Mesendoderm (in vitro differentiated cells): ENCODE data around the gene ATF7IP2.
A peak's percentile ranks its signal among the peaks of the same experiment; 100 is the strongest.
"Not testable (repeated sequence)": the region's sequence is repeated elsewhere in the genome, so short reads cannot be mapped to it uniquely, and the experiment has no call there.

Experiments
- DNase-seq: peaks from one replicate; pipeline ENCODE4 v3.0.0; 2013
- H2AK5ac ChIP-seq: 2 replicates; pipeline ENCODE4 v1.6.1; 2013; ENCODE audit warnings: low read length, inconsistent platforms
- H2BK120ac ChIP-seq: 2 replicates; pipeline ENCODE4 v1.6.1; 2013; ENCODE audit warnings: low read depth, mild to moderate bottlenecking, low read length, moderate library complexity, mixed read lengths
- H2BK15ac ChIP-seq: replicated peaks from 2 replicates; pipeline ENCODE4 v1.6.1; 2013; ENCODE audit warnings: low read depth, mild to moderate bottlenecking, moderate library complexity
- H2BK5ac ChIP-seq: 2 replicates; pipeline ENCODE4 v1.6.1; 2013; ENCODE audit warnings: low read length, inconsistent platforms
- H3K18ac ChIP-seq: 2 replicates; pipeline ENCODE4 v1.6.1; 2013; ENCODE audit warnings: mild to moderate bottlenecking, low read length, mixed read lengths
- H3K23ac ChIP-seq: one replicate; pipeline ENCODE4 v1.6.1; 2013; ENCODE audit warnings: low read length
- H3K27ac ChIP-seq: 2 replicates; pipeline ENCODE4 v1.5.1; 2013; ENCODE audit warnings: low read depth, mild to moderate bottlenecking, inconsistent platforms, low read length, moderate library complexity
- H3K27me3 ChIP-seq: 2 replicates; pipeline ENCODE4 v1.6.1; 2013; ENCODE audit warnings: low read length, control low read depth, mild to moderate bottlenecking, inconsistent platforms; ENCODE audit not compliant: insufficient read depth, poor library complexity
- H3K36me3 ChIP-seq: 2 replicates; pipeline ENCODE4 v1.6.1; 2013; ENCODE audit warnings: low read length, inconsistent platforms; ENCODE audit not compliant: control insufficient read depth, insufficient read depth
- H3K4ac ChIP-seq: one replicate; pipeline ENCODE4 v1.6.1; 2013; ENCODE audit warnings: low read depth, mild to moderate bottlenecking, low read length, moderate library complexity
- H3K4me1 ChIP-seq: 2 replicates; pipeline ENCODE4 v1.6.1; 2013; ENCODE audit warnings: low read depth, low read length, inconsistent platforms; ENCODE audit not compliant: control insufficient read depth
- H3K4me2 ChIP-seq: 2 replicates; pipeline ENCODE4 v1.6.1; 2013; ENCODE audit warnings: low read length
- H3K4me3 ChIP-seq: 2 replicates; pipeline ENCODE4 v1.5.1; 2013; ENCODE audit warnings: mild to moderate bottlenecking, low read length
- H3K56ac ChIP-seq: one replicate; pipeline ENCODE4 v1.6.1; 2013; ENCODE audit warnings: low read length
- H3K79me1 ChIP-seq: 2 replicates; pipeline ENCODE4 v1.6.1; 2013; ENCODE audit warnings: low read length, inconsistent platforms
- H3K79me2 ChIP-seq: 2 replicates; pipeline ENCODE4 v1.6.1; 2013; ENCODE audit warnings: mild to moderate bottlenecking, low read length; ENCODE audit not compliant: control insufficient read depth, insufficient read depth
- H3K9ac ChIP-seq: 2 replicates; pipeline ENCODE4 v1.6.1; 2013; ENCODE audit warnings: low read length, inconsistent platforms
- H4K5ac ChIP-seq: one replicate; pipeline ENCODE4 v1.6.1; 2013; ENCODE audit warnings: low read length
- H4K8ac ChIP-seq: one replicate; pipeline ENCODE4 v1.6.1; 2013; ENCODE audit warnings: low read depth, mild to moderate bottlenecking, control low read depth, low read length, moderate library complexity
- WGBS: extraction: QIAGEN DNeasy Blood & Tissue Kit; methylation state at CpG from one replicate; pipeline ENCODE4 v1.1.7; 2013; ENCODE audit warnings: low lambda C conversion rate, missing lambda C conversion rate; ENCODE audit not compliant: insufficient coverage; ENCODE audit errors: extremely low coverage; 5-methylcytosine and 5-hydroxymethylcytosine counted together

Gene ATF7IP2

DNA sequence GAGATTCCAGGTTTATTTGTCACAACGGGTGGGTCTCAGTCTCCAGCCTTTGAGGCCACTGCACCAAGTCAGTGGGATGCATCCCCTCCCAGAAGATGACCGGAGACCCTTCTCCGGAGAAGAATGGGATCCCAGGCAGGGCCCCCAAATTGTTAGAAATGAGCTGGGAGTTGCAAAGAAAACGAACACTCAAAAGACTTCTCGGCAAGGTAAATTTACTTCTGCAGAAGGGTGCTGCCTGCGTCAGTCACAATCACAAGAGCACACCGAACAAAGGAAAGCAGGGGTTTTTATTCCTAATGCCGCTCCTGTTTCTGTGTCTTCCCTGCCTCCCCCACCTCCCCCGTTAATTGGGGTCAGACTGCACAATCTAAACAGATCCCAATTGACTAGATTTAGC, 61.4 kb downstream of the ATF7IP2 start:
- Histone ChIP-seq H3K79me1 (no peaks in the 10 kb centered on the region), H3K9ac (no peak overlapping the region), H3K23ac (no peak overlapping the region), H3K79me2 (no peaks in the 10 kb centered on the region), H3K4me2 (no peak overlapping the region), H3K27ac (no peak overlapping the region), H3K36me3 (peaks cover 8% of the 10 kb centered on the region), H2BK5ac (no peak overlapping the region), H3K56ac (no peak overlapping the region), H3K4ac (no peak overlapping the region), H2AK5ac (no peak overlapping the region), H2BK120ac (no peak overlapping the region), H3K4me1 (no peaks in the 10 kb centered on the region), H4K8ac (no peak overlapping the region), H3K4me3 (no peak overlapping the region), H3K27me3 (no peaks in the 10 kb centered on the region), H4K5ac (no peak overlapping the region), H2BK15ac (no peak overlapping the region), H3K18ac (no peak overlapping the region)
- peak; percentile 6 for DNase-seq
- no CpG with 5 or more reads among the region's 9 CpGs for WGBS

DNA sequence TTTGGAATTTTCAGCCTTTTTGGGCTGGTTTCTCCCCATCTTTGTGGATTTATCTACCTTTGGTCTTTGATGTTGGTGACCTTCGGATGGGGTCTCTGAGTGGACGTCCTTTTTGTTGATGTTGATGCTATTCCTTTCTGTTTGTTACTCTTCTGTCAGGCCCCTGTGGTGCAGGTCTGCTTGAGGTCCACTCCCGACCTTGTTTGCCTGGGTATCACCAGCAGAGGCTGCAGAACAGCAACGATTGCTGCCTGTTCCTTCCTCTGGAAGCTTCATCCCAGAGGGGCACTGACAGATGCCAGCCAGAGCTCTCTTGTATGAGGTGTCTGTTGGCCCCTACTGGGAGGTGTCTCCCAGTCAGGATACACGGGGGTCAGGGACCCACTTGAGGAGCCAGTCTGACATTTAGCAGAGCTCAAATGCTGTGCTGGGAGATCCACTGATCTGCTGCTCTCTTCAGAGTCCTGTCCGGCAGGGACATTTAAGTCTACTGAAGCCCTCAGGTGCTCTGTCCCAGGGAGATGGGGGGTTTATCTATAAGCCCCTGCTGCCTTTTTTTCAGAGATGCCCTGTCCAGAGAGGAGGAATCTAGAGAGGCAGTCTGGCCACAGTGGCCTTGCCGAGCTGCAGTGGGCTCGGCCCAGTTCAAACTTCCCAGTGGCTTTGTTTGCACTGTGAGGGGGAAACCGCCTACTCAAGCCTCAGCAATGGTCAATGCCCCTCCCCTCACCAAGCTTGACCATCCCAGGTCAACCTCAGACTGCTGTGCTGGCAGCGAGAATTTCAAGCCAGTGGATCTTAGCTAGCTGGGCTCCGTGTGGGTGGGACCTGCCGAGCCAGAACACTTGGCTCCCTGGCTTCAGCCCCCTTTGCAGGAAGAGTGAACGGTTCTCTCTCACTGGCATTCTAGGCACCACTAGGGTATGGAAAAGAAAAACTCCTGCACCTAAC, 66.6 kb downstream of the ATF7IP2 start:
- not testable (repeated sequence) for H2BK120ac ChIP-seq, H3K27me3 ChIP-seq, H3K4me1 ChIP-seq, H3K36me3 ChIP-seq, H3K9ac ChIP-seq, DNase-seq, H2BK15ac ChIP-seq, H4K8ac ChIP-seq, H2AK5ac ChIP-seq, H3K79me1 ChIP-seq, H3K27ac ChIP-seq, H3K56ac ChIP-seq, H2BK5ac ChIP-seq, H3K4me3 ChIP-seq, H3K23ac ChIP-seq, H4K5ac ChIP-seq, H3K18ac ChIP-seq, H3K4me2 ChIP-seq, H3K79me2 ChIP-seq, H3K4ac ChIP-seq
- WGBS, result no CpG with 5 or more reads among the region's 13 CpGs

DNA sequence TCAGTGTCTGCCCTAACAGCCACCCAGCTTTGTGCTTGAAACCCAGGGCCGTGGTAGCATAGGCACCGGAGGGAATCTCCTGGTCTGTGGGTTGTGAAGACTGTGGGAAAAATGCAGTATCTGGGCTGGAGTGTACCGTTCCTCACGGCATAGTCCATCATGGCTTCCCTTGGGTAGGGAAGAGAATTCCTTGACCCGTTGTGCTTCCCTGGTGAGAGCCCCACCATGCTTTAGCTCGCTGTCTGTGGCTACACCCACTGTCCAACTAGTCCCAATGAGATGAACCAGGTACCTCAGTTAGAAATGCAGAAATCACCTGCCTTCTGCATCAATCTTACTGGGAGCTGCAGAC, 67.3 kb downstream of the ATF7IP2 start:
- Histone ChIP-seq H3K18ac (no peak overlapping the region), H2BK15ac (no peak overlapping the region), H2BK120ac (no peak overlapping the region), H3K56ac (no peak overlapping the region), H3K79me2 (no peaks in the 10 kb centered on the region), H3K4me2 (no peak overlapping the region), H2BK5ac (no peak overlapping the region), H3K36me3 (no peaks in the 10 kb centered on the region), H3K79me1 (no peaks in the 10 kb centered on the region), H3K27me3 (no peaks in the 10 kb centered on the region), H4K5ac (no peak overlapping the region), H4K8ac (no peak overlapping the region), H3K23ac (no peak overlapping the region), H3K27ac (no peak overlapping the region), H3K4me1 (no peaks in the 10 kb centered on the region), H3K9ac (no peak overlapping the region), H3K4ac (no peak overlapping the region), H3K4me3 (no peak overlapping the region), H2AK5ac (no peak overlapping the region)
- no peak for DNase-seq
- WGBS, result no CpG with 5 or more reads among the region's 6 CpGs

DNA sequence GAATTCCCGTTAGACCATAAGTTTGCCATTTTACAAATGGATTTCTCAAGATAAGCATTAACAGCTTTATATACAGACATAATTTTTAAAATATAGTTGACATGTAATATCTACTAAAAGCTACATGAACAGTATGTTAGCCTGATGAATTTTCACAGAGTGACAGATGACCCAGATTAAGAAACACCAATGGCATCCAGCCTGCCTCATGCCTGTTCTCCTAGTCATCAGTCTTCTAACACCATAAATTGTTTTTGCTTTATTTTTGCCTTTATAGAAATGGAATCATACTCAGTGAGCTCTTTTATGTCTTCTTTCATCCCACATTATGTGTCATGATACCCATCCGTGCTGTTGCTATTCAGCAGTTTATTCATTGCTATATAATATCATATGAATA, 80.0 kb downstream of the ATF7IP2 start:
- no peak overlapping the region for H4K5ac ChIP-seq
- H3K9ac ChIP-seq, result no peak overlapping the region
- H2BK5ac ChIP-seq, result no peak overlapping the region
- H3K79me1 ChIP-seq, result no peaks in the 10 kb centered on the region
- H3K27ac ChIP-seq, result no peak overlapping the region
- no CpG with 5 or more reads among the region's 2 CpGs for WGBS
- H3K4ac ChIP-seq, result no peak overlapping the region
- no peaks in the 10 kb centered on the region for H3K4me1 ChIP-seq
- no peak overlapping the region for H2BK15ac ChIP-seq
- no peak overlapping the region for H2BK120ac ChIP-seq
- no peak overlapping the region for H3K18ac ChIP-seq
- H3K79me2 ChIP-seq, result no peaks in the 10 kb centered on the region
- no peak overlapping the region for H3K56ac ChIP-seq
- no peak overlapping the region for H3K4me3 ChIP-seq
- H3K23ac ChIP-seq, result no peak overlapping the region
- H2AK5ac ChIP-seq, result no peak overlapping the region
- DNase-seq, result no peak
- no peak overlapping the region for H3K4me2 ChIP-seq
- no peak overlapping the region for H4K8ac ChIP-seq
- no peaks in the 10 kb centered on the region for H3K36me3 ChIP-seq
- no peaks in the 10 kb centered on the region for H3K27me3 ChIP-seq

DNA sequence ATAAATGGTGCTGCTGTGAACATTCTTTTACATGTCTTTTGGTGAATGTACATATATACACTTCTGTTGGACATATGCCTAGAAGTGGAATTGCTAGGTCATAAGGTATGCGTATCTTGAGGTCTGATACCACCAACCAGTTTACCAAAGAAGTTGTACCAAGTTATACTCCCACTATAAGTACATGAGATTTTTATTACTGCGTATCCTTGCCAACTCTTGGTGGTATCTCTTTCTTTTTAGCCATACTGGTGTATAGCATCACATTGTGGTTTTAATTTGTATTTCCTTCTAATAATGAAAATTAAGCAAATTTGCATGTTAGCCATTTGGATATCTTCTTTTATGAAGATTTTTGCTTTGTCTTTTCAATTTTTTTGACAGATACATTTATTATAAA, 80.5 kb downstream of the ATF7IP2 start:
- H3K4me2 ChIP-seq, result no peak overlapping the region
- H3K36me3 ChIP-seq, result no peaks in the 10 kb centered on the region
- no peak overlapping the region for H2BK15ac ChIP-seq
- no peak overlapping the region for H3K4me3 ChIP-seq
- no peak overlapping the region for H4K8ac ChIP-seq
- H3K23ac ChIP-seq, result no peak overlapping the region
- WGBS, result no CpG with 5 or more reads among the region's 2 CpGs
- no peaks in the 10 kb centered on the region for H3K4me1 ChIP-seq
- no peak overlapping the region for H4K5ac ChIP-seq
- no peak overlapping the region for H2BK120ac ChIP-seq
- no peak for DNase-seq
- H3K27ac ChIP-seq, result no peak overlapping the region
- no peaks in the 10 kb centered on the region for H3K27me3 ChIP-seq
- no peak overlapping the region for H3K18ac ChIP-seq
- no peak overlapping the region for H3K9ac ChIP-seq
- no peak overlapping the region for H2BK5ac ChIP-seq
- H3K79me2 ChIP-seq, result no peaks in the 10 kb centered on the region
- H3K79me1 ChIP-seq, result no peaks in the 10 kb centered on the region
- no peak overlapping the region for H2AK5ac ChIP-seq
- H3K56ac ChIP-seq, result no peak overlapping the region
- no peak overlapping the region for H3K4ac ChIP-seq

DNA sequence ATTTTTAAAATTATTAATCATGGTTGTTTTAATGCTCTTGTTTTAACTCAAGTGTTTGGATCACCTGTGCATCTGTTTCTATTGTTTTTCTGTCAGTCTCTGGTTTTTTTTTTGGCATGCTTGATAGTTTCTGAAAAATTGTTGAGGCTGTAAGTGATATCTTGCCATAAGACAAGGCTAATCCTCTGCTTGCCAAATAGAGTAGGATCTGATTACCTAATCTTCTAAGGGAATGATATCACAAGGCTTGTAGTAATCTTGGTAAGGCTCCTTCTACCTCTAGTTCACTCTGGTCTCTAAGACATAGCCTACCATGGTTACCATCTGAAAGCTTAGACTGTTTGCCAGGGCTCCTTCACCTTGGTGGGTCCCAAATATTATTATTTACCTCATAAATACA, 81.0 kb downstream of the ATF7IP2 start:
- Histone ChIP-seq H2BK5ac (no peak overlapping the region), H3K4ac (no peak overlapping the region), H3K4me1 (no peaks in the 10 kb centered on the region)

More for the DNA sequence above, 81.0 kb downstream of the ATF7IP2 start:
- Histone ChIP-seq H2BK15ac (no peak overlapping the region), H3K79me1 (no peaks in the 10 kb centered on the region), H3K27ac (no peak overlapping the region), H4K5ac (no peak overlapping the region), H3K18ac (no peak overlapping the region), H3K9ac (no peak overlapping the region), H2AK5ac (no peak overlapping the region), H3K36me3 (no peaks in the 10 kb centered on the region), H3K56ac (no peak overlapping the region), H3K4me3 (no peak overlapping the region), H3K79me2 (no peaks in the 10 kb centered on the region), H3K4me2 (no peak overlapping the region), H3K27me3 (no peaks in the 10 kb centered on the region), H4K8ac (no peak overlapping the region), H3K23ac (no peak overlapping the region), H2BK120ac (no peak overlapping the region)
- DNase-seq, result no peak
